LoVo (cell line): ENCODE measurements around the gene PTTG1IP.

Experiments used
- DNase-seq: peaks from one replicate; pipeline ENCODE4 v3.0.0-alpha.2; 2016; ENCODE audit warnings: low spot score

Gene PTTG1IP

DNA sequence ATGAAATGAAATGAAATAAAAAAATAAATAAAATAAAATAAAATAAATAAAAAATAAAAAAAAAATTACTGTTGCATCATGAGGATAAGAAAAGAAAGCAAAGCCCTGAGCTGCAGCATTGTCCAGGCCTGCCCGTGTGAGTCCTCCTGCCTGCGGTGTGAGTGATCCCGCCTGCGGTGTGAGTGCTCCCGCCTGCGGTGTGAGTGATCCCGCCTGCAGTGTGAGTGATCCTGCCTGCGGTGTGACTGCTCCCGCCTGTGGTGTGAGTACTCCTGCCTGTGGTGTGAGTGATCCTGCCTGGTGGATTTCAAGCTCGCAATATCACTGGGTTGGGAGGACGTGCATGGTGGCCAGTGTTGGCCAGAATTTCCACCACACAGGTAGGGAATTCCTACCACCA, 22.4 kb upstream of the PTTG1IP start:
- no peak for DNase-seq

DNA sequence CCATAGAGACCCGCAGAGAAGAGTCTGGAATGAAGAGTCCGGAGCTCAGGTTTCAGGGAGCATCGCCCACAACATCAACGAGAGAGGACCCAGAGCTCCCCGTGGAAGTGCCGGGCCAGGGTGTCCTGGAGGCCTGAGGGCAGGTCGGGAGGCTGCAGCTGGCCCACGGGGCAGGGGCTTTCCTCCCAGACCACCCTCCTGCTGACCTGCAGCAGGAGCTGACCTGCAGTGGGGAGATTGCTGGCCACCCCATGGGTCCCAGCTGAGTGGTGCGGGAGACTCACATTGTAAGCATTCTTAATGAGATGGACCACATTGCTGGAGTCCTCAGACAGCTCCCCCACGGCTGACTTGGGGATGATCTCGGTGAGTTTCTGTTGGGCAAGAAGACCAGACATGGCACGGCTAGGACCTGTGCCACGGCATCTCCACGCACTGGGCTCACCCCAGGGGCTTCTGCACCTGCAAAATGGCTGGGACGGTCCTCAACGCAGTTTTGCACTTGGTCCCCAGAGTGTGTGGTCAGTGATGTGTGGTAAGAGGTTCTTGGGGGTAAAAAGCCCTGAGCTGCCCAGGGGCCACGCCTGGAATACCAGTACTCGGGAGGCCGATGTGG, 21.3 kb upstream of the PTTG1IP start:
- DNase-seq = no peak

- no peak for DNase-seq
These were observed 20.6 kb upstream of the PTTG1IP start for GRCh38 chr21:44893948-44894656.

- no peak for DNase-seq
These were observed 19.7 kb upstream of the PTTG1IP start for GRCh38 chr21:44893278-44893556.

DNA sequence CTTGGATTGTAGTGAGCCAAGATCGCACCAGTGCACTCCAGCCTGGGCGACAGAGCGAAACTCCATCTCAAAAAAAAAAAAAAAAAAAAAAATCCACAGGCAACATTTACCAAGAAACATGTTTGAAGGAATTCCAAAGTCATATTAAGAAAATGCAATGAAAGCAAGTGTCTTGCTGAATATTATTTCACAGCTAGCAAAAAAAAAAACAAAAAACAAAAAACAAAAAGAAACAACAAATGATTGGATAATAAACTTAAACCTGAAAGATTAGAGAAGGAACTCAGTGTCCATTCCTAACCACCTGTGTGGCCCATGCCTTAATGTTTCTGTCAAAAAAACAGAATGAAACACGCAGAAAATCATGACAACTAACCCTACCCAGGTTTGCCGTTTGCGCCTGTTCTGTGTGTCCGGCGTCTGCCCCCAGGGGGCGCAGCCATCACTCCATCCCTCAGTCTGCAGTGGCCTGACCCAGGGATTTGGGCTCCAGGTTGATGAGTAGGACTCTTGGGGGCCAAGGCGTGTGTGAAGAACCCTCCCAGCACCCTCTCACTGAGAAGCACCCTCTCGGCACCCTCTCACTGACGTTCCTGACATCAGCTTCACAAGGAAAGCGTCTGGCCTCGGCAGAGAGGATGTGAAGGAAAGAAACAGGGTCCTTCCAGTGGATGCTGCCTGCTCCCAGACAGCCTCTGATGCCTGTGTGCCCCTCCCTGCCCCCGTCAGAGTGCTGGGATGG, 19.2 kb upstream of the PTTG1IP start:
- peak; percentile 48 for DNase-seq

DNA sequence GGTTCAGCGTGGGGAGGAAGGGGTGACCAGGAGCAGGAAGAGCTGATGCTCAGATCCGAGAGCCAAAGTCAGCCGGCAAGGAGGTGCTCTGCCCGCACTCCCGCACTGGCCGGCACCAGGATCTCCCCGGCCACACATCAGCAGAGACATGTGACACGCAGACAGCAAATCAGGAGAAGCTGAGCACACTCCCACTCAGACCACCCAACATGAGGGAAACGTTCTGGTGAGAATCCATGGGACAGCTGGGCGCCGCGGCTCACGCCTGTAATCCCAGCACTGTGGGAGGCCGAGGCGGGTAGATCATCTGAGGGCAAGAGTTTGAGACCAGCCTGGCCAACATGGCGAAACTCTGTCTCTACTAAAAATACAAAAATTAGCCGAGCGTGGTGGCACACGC, 18.6 kb upstream of the PTTG1IP start:
- DNase-seq = no peak

- DNase-seq = no peak
These were observed 18.1 kb upstream of the PTTG1IP start for GRCh38 chr21:44891631-44892031.

GRCh38 chr21:44890961-44891541, 17.6 kb upstream of the PTTG1IP start:
- no peak for DNase-seq

DNA sequence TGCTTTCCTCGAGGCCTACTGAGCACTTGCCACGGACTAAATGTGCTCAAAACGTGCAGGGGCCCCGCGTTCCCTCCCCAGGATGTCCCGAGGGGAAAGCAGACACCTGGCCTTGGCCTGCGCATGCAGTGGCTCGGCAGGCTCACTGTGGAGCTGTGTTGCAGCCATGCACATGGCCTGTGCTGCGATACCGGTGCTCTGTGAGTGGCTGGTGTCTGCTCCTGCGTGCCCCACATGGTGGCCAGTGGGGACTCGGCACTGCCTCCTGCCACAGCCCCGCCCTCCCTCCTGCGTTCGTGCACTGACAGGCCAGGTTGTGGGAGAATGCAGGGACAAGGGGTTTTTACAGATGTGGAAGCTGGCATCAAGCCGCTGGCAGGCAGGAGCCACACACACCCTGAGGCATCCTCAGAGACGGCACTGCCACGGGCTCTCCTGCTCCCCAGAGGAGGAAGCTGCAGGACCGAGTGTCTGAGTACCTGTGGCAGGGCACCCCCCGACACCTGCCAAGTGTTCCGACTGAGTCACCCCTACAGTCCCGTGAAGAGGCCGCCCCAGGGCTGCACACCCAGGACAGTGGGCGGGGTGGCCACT, 16.9 kb upstream of the PTTG1IP start:
- DNase-seq = no peak

DNA sequence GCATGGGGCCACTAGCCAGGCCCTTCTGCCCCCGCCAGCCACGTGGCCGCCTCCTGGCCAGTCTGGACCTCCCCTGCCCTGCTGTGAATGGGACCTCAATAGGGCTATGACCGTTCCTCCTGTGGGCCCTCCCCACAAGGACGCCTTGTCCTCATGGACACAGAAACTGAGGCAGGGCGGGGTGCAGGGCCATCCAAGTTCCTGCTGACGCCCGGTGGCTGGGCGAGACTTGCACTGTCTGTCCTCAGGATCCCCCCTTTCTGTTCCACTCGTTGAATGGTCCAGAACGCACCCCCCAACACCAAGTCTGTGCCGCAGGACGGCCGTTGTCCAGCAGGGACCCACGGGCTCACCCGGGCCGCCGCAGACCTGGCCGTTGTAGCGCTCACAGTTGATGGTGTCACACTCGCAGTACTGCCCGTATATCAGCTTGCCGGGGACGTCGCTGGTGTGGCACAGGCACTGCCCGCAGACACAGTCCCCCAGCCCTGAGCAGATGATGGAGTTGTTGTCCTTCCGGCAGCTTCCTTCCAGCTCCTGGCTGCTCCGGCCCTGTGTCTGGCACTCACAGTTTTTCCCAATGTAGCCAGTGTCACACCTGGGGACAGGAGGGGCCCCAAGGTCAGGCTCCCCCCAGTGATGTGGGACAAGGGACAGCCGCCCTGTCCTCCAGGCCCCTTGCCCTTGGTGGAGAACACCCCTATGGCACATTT, 16.3 kb upstream of the PTTG1IP start:
- no peak for DNase-seq

- DNase-seq = no peak
These were observed 15.4 kb upstream of the PTTG1IP start for GRCh38 chr21:44888581-44889550.

- no peak for DNase-seq
These were observed 14.5 kb upstream of the PTTG1IP start for GRCh38 chr21:44887807-44888580.

DNA sequence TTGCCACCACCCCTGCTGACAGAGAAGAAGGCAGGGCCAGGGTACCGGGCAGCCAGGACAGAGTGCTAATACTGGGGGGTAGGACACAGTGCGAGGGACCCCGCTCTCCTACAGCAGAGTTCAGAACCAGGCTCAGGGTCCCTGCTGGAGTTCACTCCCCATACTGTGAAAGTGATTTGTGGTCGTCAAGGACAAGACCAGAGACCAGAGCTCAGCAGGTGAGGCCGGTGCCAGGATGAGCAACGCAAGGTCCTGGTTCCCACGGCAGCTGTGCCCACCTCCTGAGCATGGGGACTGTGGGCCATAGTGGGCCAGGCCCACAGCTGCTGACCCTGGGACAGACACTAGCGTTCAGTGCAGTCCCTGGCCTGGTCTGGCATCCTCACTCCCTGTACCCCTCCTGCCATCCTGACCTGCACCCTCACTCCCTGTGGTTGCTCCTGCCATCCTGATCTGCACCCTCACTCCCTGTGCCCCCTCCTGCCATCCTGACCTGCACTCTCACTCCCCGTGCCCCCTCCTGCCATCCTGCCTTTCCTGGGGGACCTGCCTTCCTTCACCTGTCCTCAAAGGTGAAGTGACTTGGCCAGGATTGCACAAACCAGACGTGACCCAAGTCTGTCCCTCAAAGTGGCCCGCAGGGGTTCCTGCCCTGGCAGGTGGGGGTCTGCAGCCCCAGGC, 13.8 kb upstream of the PTTG1IP start:
- no peak for DNase-seq

DNA sequence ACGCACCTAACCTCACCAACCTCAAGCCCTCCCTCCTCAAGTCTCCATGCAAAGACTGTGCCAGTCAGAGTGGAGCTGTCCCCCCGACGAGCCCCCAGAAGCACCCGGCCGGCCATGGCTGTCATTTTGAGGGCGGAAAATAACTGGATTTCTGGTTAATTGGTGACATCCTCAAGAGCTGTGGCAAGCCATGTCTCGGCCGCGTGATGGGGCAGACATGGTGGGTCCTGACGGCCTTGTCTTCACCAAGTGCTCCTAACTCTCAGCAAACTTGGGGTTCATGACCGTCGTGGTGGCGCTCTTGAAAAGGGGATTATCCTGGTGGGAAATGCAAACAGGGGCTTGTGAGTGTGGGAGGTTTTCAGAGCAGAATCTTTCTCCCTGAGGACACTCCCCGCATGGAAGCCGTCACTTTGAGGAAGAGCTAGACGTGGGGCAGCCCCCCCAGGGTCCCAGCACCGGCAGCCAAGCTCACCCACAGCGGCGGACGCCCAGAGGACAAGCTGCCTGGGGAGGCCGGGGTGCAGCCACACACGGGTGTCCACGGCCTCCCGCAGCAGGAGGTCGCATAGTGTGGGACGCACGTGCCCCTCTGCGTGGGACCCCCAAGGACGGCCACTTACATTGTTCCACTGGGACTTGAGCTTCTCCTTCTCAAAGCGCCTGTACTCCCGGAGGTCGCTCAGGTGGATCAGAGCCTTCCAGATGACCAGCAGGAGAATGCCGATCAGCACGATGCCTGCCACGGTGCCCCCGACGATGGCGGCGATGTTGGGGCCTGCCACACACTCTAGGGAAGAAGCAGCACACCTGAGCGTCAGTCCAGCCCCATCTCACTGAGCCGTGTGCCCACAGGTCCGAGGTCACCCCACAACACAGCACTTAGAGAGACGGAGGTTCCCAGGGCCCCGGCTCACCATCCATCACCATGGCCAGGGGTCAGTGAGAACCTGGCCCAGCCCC, 12.9 kb upstream of the PTTG1IP start:
- DNase-seq = no peak

DNA sequence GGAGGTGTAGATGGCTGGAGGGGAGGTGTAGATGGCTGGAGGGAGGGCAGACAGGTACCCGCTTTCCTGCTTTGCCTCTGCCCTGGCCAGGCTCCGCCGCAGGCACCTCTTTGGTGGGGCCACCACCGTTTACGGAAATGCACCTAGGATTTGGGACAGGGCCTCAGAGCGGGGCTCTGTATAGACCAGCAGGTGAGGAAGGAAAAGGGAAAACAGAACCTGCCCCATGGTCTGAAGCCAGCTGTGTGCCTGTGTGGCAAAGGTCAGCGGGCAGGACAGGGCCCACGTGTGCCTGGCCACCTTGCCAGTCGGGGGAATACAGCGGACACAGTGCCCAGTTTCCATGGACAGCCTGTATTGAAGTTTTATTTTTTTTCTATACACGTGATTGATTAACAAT, 12.1 kb upstream of the PTTG1IP start:
- DNase-seq = no peak

DNA sequence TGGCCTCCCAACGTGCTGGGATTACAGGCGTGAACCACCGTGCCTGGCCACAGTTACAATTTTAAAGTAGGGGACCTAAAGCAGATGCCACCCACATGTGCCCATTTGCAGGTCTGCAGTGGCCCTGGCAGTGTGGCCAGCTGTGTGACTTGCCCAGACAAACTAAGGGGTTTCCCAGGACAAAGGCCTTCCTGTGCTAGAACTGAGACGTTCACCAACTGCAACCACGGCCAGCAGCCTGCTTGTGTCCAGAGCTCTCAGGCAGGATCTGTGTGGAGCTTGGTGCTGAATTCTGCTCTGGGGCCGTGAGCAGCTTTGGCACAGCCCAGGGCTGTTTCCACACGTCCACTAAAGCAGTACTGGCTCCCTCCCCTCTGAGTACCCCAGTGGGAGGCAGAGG, 10.6 kb upstream of the PTTG1IP start:
- no peak for DNase-seq

- no peak for DNase-seq
These were observed 9.8 kb upstream of the PTTG1IP start for GRCh38 chr21:44883250-44883649.

- DNase-seq = peak; percentile 39
These were observed 7.8 kb upstream of the PTTG1IP start for GRCh38 chr21:44881198-44881872.
